ENCODE results near the gene PTS.

Gene PTS

GRCh38 chr11:112226062-112226830, at the start of gene PTS:
PTS (plus strand) TSS chr11:112226428; CDS start chr11:112226444, 16 bp downstream.
- peak within 1 kb of the TSS; percentile 71 for H3K4me3 ChIP-seq (ENCODE audit: low read depth, low read length)
- peak; percentile 90 for DNase-seq (ENCODE audit: low read depth)
- no peak for TF ChIP-seq CTCF (IDR thresholded peaks at IDR 0.05; ENCODE audit: insufficient read depth, low read depth, low read length, missing control alignments)

GRCh38 chr11:112177589-112177988, 48.6 kb upstream of the PTS start:
- H3K4me3 ChIP-seq (ENCODE audit: low read depth, low read length) = no peak overlapping the region
- no peak for DNase-seq (ENCODE audit: low read depth)
- TF ChIP-seq CTCF (IDR thresholded peaks at IDR 0.05; ENCODE audit: insufficient read depth, low read depth, low read length, missing control alignments) = no peak

GRCh38 chr11:112178428-112178827, 47.8 kb upstream of the PTS start:
- no peak overlapping the region for H3K4me3 ChIP-seq (ENCODE audit: low read depth, low read length)
- DNase-seq (ENCODE audit: low read depth) = no peak
- TF ChIP-seq CTCF (IDR thresholded peaks at IDR 0.05; ENCODE audit: insufficient read depth, low read depth, low read length, missing control alignments) = no peak

DNA sequence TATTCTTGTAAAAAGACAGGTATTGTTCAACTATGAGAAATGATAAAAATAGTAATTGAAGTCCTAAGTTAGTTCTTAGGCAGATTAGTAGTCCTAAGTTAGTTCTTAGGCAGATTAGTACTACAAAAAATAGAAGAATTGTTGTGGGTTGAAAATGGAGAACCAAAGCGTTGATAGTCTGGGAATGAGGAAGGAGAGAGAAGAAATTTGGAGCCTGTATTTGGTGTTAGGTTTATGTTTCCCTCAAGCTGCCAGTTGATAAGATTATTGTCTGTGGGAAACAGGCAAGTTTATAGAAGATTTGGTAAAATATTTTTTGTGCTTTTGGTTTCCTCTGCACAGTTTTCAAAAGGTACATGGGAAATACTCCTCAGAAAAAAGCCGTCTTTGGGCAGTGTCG, 47.3 kb upstream of the PTS start:
- H3K4me3 ChIP-seq (ENCODE audit: low read depth, low read length) = no peak overlapping the region
- no peak for DNase-seq (ENCODE audit: low read depth)
- no peak for TF ChIP-seq CTCF (IDR thresholded peaks at IDR 0.05; ENCODE audit: insufficient read depth, low read depth, low read length, missing control alignments)

DNA sequence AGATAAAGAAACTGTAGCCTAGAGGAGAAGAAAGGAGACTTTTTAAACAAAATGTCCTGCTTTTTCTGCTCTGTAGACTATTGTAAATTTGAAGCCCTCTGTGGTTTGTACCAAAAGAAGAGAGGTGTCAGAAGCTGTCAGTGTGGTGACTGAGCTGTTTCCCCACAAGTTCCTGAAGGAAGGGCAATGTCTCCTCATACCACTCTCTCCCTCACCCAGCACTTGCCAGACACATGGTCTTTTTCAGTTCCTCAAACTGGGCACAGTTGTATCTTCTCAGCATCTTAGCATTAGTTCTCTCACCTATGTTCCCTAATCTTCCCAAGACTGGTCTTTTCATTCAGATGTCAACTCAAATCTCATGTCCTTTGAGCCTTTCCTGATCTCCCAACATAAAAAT, 46.6 kb upstream of the PTS start:
- peak; percentile 56 for DNase-seq (ENCODE audit: low read depth)
- no peak for TF ChIP-seq CTCF (IDR thresholded peaks at IDR 0.05; ENCODE audit: insufficient read depth, low read depth, low read length, missing control alignments)

GRCh38 chr11:112182867-112183266, 43.4 kb upstream of the PTS start:
- no peak for TF ChIP-seq CTCF (IDR thresholded peaks at IDR 0.05; ENCODE audit: insufficient read depth, low read depth, low read length, missing control alignments)
- no peak overlapping the region for H3K4me3 ChIP-seq (ENCODE audit: low read depth, low read length)
- DNase-seq (ENCODE audit: low read depth) = no peak

More for the DNA sequence above, 46.6 kb upstream of the PTS start:
- H3K4me3 ChIP-seq (ENCODE audit: low read depth, low read length) = no peak overlapping the region

DNA sequence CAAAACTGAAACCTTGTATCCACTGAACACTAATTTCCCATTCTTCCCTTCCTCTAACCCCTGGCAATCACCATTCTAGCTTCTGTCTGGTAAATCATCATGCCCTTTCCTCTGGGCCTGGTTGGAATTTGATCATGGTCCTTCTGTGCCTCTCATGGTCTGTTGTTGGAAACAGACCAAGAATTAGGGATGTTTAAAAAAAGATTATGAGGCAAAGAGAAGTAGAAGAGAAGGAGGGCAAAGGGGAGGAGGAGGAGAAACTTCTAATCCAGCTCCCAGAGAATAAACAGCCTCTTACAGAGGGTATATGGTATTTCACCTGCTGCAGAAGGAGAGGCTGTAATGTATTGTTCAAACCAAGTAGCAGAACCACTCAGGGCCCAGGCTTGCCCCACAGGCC, 40.3 kb upstream of the PTS start:
- no peak for TF ChIP-seq CTCF (IDR thresholded peaks at IDR 0.05; ENCODE audit: insufficient read depth, low read depth, low read length, missing control alignments)

More for the DNA sequence above, 40.3 kb upstream of the PTS start:
- no peak overlapping the region for H3K4me3 ChIP-seq (ENCODE audit: low read depth, low read length)
- no peak for DNase-seq (ENCODE audit: low read depth)
